ENCODE results near the gene OR2T10. TPM values are rescaled to one million over a fixed set of nuclear protein-coding genes. Genes with fewer than 3 reads are reported as not detected.
A peak's percentile ranks its signal among the peaks of the same experiment; 100 is the strongest.

OR2T10 gene
- total RNA-seq, 2 experiments from 2014 or later, result not detected

DNA sequence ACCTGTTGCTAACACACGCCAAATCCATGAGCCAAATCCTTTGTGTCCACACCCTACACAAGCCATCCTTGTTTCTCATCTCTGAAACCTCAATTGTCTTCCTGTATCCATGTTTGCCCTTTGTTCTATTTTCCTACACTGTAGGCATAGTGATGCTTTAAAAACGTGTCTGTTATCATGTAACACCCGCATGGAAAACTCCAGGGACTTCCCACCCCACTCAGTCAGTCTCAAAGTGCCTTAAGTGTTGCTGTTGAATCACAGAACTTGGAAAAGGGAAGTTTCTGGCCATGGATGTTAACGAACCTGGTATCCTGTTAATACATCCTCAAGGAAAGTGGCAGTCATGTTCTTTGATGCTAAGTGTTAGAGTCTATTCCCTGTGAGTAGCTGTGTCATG lies 27.7 kb upstream of the OR2T10 start:
- Mint-ChIP-seq H3K36me3 (ENCODE audit: low read depth) (no peaks in the 10 kb centered on the region), H3K4me1 (ENCODE audit: low read depth) (no peaks in the 10 kb centered on the region)
- CTCF ChIA-PET, result interaction anchor here (1.1 to 5.5 kb wide), 3 partner anchors 58 to 180 kb away, joined by 4 to 53 read pairs (median 24); no protein-coding TSS in a partner anchor

DNA sequence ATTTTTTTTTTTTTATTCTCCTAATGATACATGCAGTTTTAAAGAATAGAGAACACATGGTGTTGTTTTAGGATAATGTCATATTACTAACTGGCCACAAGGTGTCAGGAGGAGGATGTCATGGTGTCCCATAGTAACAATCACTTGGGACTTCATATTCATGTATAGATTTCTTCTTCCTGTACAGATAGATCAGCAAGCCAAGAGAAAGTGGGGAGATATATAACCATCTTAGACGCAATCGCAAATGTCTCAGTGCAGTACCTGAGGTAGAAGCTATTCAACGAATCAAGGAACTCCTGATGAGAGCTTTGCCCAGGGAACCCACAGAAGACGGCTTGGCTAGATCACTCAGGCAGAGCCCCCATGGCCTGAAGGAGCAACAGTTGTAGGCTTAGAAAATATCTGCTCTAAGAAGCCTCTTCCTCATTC lies 25.1 kb upstream of the OR2T10 start:
- H3K27me3 Mint-ChIP-seq (ENCODE audit: low read depth), result no peaks in the 10 kb centered on the region
- no peak overlapping the region for H3K27ac Mint-ChIP-seq
- intact Hi-C loops (cut with micrococcal nuclease), result loop anchor here (1.0 kb wide), 2 partner anchors 64 to 185 kb away; no protein-coding TSS in a partner anchor
- H3K36me3 Mint-ChIP-seq (ENCODE audit: low read depth), result no peaks in the 10 kb centered on the region
- no peak overlapping the region for H3K4me3 Mint-ChIP-seq
- peak; percentile 19 for DNase-seq
- CTCF ChIA-PET, result interaction anchor here (0.7 to 5.5 kb wide), 11 partner anchors 8 to 1572 kb away, joined by 3 to 53 read pairs (median 4); no protein-coding TSS in a partner anchor
- H3K4me1 Mint-ChIP-seq (ENCODE audit: low read depth), result peaks cover 2% of the 10 kb centered on the region
- no peaks in the 10 kb centered on the region for H3K9me3 Mint-ChIP-seq

More for the DNA sequence above, 27.7 kb upstream of the OR2T10 start:
- DNase-seq, result no peak
- H3K27ac Mint-ChIP-seq, result no peak overlapping the region
- intact Hi-C loops (cut with micrococcal nuclease), result no loop called here
- no peak overlapping the region for H3K4me3 Mint-ChIP-seq
- no peaks in the 10 kb centered on the region for H3K27me3 Mint-ChIP-seq (ENCODE audit: low read depth)
- no peaks in the 10 kb centered on the region for H3K9me3 Mint-ChIP-seq

DNA sequence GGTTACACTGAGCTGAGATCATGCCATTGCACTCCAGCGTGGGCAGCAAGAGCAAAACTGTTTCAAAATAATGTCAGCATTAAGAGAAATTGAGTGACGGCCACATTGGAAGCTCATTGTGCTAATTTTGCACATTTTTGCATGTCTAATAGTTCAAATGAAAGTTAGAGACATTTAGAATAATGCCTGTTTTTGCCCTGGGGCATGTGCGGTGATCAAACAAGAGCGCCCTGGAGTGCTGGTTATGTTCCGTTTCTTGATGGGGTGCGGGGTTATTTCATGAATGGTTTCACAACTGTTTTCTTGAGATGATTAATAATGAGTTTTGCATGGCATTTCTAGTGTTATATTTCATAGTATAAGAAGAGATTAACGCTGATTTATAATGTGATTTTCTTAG lies 24.3 kb upstream of the OR2T10 start:
- Mint-ChIP-seq H3K36me3 (ENCODE audit: low read depth) (no peaks in the 10 kb centered on the region), H3K4me3 (no peak overlapping the region), H3K4me1 (ENCODE audit: low read depth) (peaks cover 2% of the 10 kb centered on the region), H3K9me3 (no peaks in the 10 kb centered on the region), H3K27ac (no peak overlapping the region), H3K27me3 (ENCODE audit: low read depth) (no peaks in the 10 kb centered on the region)
- intact Hi-C loops (cut with micrococcal nuclease), result loop anchor here (1.0 kb wide), 2 partner anchors 65 to 186 kb away; no protein-coding TSS in a partner anchor
- no peak for DNase-seq
- CTCF ChIA-PET, result interaction anchor here (0.6 to 5.5 kb wide), 11 partner anchors 7 to 187 kb away, joined by 3 to 53 read pairs (median 3); no protein-coding TSS in a partner anchor

DNA sequence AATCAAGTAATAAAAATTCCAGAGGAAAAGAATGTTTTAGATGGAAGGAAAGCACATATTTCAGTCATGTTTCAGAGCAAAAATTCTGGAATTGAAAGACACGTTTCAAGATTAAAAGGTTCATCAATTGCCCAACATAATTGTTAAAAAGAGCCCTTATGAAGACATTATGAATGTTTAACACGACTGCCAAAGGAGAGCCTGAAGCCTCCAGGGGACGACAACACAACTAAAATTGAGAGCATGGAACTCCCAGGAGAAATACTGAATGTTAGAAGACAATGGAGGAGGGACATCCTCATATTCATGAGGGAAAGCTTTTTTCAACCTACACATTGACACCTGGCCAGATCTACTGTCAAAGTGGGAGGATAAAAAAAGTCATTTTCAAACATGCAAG lies 21.4 kb upstream of the OR2T10 start:
- Mint-ChIP-seq H3K9me3 (no peaks in the 10 kb centered on the region), H3K27me3 (ENCODE audit: low read depth) (no peaks in the 10 kb centered on the region), H3K4me1 (ENCODE audit: low read depth) (peaks cover 7% of the 10 kb centered on the region), H3K4me3 (no peak overlapping the region), H3K27ac (no peak overlapping the region), H3K36me3 (ENCODE audit: low read depth) (no peaks in the 10 kb centered on the region)
- intact Hi-C loops (cut with micrococcal nuclease), result loop anchor here (2.0 to 5.0 kb wide), 2 partner anchors 376 to 682 kb away; no protein-coding TSS in a partner anchor
- peak; percentile 82 for DNase-seq
- CTCF ChIA-PET, result interaction anchor here (1.0 to 1.9 kb wide), 4 partner anchors 9 to 207 kb away, joined by 3 to 9 read pairs (median 4); no protein-coding TSS in a partner anchor

DNA sequence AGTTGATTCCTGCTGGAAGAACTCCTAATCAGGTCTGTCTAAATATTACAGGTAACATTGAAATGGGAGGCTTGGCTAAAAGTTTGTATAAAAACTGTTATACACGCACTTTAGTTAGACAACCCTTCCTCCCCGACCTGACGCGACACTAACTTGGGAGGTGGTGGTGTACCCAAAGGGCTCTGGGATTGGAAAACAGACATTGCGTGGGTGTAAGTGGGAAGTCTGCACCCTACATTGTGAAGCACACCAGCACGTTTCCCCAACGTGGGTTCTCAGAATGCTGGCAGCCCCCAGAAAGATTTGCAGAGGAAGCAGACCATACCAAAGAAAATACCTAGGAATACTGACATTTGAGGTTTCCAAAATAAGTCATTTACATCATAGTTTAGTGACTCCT lies 20.6 kb upstream of the OR2T10 start:
- Mint-ChIP-seq H3K9me3 (no peaks in the 10 kb centered on the region), H3K36me3 (ENCODE audit: low read depth) (no peaks in the 10 kb centered on the region), H3K27me3 (ENCODE audit: low read depth) (no peaks in the 10 kb centered on the region), H3K4me1 (ENCODE audit: low read depth) (peaks cover 14% of the 10 kb centered on the region), H3K4me3 (no peak overlapping the region), H3K27ac (no peak overlapping the region)
- DNase-seq, result no peak
- intact Hi-C loops (cut with micrococcal nuclease), result loop anchor here (2.0 to 5.0 kb wide), 2 partner anchors 375 to 681 kb away; no protein-coding TSS in a partner anchor
- CTCF ChIA-PET, result interaction anchor here (0.8 to 1.2 kb wide), 2 partner anchors 187 to 189 kb away, joined by 3 read pairs; no protein-coding TSS in a partner anchor

DNA sequence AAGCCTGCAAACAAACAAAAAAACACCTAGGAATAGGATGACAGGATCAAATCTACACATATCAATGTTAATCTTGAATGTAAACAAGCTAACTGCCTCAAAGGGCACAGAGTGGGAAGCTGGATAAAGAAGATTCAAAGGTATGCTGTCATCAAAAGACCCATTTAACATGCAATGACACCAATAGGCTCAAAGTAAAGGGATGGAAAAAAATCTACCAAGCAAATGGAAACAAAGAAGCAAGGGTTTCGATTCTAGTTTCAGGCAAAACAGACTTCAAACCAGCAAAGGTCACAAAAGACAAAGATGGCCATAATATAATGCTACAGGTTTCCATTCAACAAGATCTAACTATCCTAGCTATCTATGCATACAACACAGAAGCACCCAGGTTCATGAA lies 16.2 kb upstream of the OR2T10 start:
- Mint-ChIP-seq H3K9me3 (no peaks in the 10 kb centered on the region), H3K36me3 (ENCODE audit: low read depth) (no peaks in the 10 kb centered on the region), H3K27me3 (ENCODE audit: low read depth) (no peaks in the 10 kb centered on the region), H3K4me3 (no peak overlapping the region), H3K4me1 (ENCODE audit: low read depth) (peaks cover 31% of the 10 kb centered on the region), H3K27ac (peak overlapping the region; percentile 33)
- CTCF ChIA-PET, result interaction anchor here (1.1 to 1.5 kb wide), 2 partner anchors 9 to 210 kb away, joined by 6 read pairs; no protein-coding TSS in a partner anchor
- intact Hi-C loops (cut with micrococcal nuclease), result loop anchor here (2.0 to 5.0 kb wide), 2 partner anchors 133 to 214 kb away; partner anchors contain the start of gene SH3BP5L
- no peak for DNase-seq

DNA sequence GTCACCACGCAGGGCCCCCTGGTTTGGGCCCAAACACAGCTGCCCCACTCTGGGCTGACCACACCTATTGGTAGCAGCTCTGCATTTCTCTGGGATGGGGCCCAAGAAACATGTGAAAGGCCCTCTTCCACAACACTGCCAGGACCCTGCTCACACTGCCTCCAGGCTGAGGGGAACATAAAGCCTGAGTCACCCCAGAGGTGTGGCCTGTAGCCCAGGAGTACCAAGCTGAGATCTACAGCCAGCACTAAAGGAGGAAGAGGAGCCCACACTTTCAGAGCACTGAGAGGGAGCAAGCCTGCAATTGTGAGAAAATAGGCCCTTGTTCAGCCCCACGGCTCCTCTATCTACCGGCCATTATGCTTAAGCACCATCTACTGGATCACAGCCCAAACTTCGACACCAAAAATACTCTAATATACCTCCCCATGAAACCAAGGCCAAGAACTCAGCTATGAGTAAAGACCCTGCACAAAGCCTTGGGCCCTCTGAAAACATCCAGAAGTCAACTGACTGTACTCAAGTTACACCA lies 14.4 kb upstream of the OR2T10 start:
- DNase-seq, result peak; percentile 53
- Mint-ChIP-seq H3K9me3 (no peaks in the 10 kb centered on the region), H3K4me1 (ENCODE audit: low read depth) (peaks cover 29% of the 10 kb centered on the region), H3K36me3 (ENCODE audit: low read depth) (no peaks in the 10 kb centered on the region), H3K4me3 (no peak overlapping the region), H3K27ac (no peak overlapping the region), H3K27me3 (ENCODE audit: low read depth) (no peaks in the 10 kb centered on the region)
- CTCF ChIA-PET, result interaction anchor here (0.6 to 1.3 kb wide), 4 partner anchors 10 to 211 kb away, joined by 3 to 5 read pairs (median 3); no protein-coding TSS in a partner anchor
- intact Hi-C loops (cut with micrococcal nuclease), result loop anchor here (1.0 to 5.0 kb wide), 3 partner anchors 131 to 215 kb away; partner anchors contain the start of gene SH3BP5L

DNA sequence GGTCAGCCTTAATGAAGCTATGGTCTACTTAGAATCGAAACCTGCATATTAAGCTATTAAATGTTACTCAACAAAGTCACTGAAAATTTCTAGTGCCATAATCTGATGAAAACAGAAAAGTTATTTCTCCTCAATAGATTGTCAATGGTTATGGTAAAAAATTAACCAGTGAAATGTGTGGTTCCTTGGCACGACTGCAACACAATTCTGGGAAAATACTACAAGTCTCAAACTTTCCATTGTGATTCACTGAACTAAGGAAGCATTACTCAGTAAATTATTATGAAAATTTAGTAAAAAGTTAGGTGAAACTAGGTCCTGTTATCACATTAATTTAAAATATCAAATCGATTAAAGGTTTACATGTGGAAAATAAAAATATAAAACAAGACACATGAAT lies 12.8 kb upstream of the OR2T10 start:
- peaks cover 29% of the 10 kb centered on the region for H3K4me1 Mint-ChIP-seq (ENCODE audit: low read depth)
- DNase-seq, result no peak
- H3K9me3 Mint-ChIP-seq, result no peaks in the 10 kb centered on the region
- H3K27me3 Mint-ChIP-seq (ENCODE audit: low read depth), result no peaks in the 10 kb centered on the region
- H3K27ac Mint-ChIP-seq, result no peak overlapping the region
- intact Hi-C loops (cut with micrococcal nuclease), result loop anchor here (5.0 kb wide), 1 partner anchor 217 kb away; the partner anchor contains the start of gene SH3BP5L
- no peaks in the 10 kb centered on the region for H3K36me3 Mint-ChIP-seq (ENCODE audit: low read depth)
- H3K4me3 Mint-ChIP-seq, result no peak overlapping the region
- CTCF ChIA-PET, result interaction anchor here (1.2 to 1.5 kb wide), 2 partner anchors 9 to 76 kb away, joined by 3 to 6 read pairs; no protein-coding TSS in a partner anchor

DNA sequence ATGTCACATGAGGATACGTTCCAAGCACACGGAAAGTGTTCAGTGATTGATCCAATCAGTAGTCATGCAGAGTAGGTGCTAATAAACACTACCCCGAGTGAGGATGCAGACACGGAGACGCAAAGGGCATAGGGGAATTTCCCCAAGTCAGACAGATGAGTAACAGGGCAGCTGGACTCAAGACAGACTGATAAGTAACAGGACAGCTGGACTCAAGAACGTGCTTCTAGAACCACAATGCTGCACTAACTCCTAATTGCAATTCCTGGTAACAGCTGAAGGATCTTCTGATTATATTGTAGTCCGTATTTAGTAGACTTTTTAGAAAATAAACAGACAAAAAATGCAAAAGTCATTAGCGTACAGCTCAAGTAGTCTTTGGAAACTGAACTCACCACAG lies 1.9 kb upstream of the OR2T10 start:
- Mint-ChIP-seq H3K4me3 (no peak overlapping the region), H3K27me3 (ENCODE audit: low read depth) (no peaks in the 10 kb centered on the region)

DNA sequence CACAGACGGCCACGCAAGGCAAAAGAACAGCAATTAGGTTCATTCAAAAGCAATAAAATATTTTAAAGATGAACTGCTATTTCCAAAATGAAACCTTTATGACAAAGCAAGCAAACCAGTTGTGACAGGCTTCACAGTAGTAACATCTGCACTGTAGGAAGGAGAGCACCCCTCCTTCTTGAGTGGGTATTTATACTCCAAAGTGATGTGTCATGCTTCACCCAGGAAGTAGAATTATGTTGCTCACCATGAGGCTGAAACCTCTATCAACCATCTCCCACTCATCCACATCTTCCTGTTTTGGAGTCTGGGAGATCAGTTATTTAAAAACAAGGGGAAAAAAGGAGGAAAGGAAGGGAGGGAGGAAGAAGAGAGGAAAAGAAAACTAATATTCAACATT lies 885 bp downstream of the OR2T10 start:
- CTCF ChIA-PET, result no interaction called here
- Mint-ChIP-seq H3K27ac (no peak overlapping the region), H3K4me3 (no peak overlapping the region), H3K4me1 (ENCODE audit: low read depth) (peaks cover 7% of the 10 kb centered on the region), H3K36me3 (ENCODE audit: low read depth) (no peaks in the 10 kb centered on the region), H3K27me3 (ENCODE audit: low read depth) (no peaks in the 10 kb centered on the region), H3K9me3 (no peaks in the 10 kb centered on the region)
- DNase-seq, result no peak
- intact Hi-C loops (cut with micrococcal nuclease), result no loop called here

More for the DNA sequence above, 1.9 kb upstream of the OR2T10 start:
- Mint-ChIP-seq H3K27ac (no peak overlapping the region), H3K36me3 (ENCODE audit: low read depth) (no peaks in the 10 kb centered on the region), H3K9me3 (no peaks in the 10 kb centered on the region), H3K4me1 (ENCODE audit: low read depth) (peaks cover 7% of the 10 kb centered on the region)
- intact Hi-C loops (cut with micrococcal nuclease), result no loop called here
- no peak for DNase-seq
- CTCF ChIA-PET, result no interaction called here

DNA sequence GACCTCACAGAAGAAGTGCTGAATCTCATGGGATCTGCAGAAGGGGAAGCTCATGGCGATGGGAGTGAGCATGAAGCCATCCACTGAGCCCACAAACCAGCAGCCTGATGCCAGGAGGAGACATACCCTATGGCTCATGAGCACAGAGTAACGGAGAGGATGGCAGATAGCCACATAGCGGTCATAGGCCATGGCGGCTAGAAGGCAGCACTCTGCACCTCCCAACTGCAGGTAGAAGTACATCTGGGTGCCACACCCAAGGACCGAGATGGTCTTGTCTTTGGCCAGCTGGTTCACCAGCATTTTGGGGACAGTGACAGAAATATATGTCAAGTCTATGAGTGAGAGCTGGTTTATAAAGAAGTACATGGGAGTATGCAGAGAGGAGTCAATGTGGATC lies 4.3 kb downstream of the OR2T10 start:
- intact Hi-C loops (cut with micrococcal nuclease), result no loop called here
- Mint-ChIP-seq H3K4me1 (ENCODE audit: low read depth) (peaks cover 7% of the 10 kb centered on the region), H3K4me3 (no peak overlapping the region), H3K36me3 (ENCODE audit: low read depth) (no peaks in the 10 kb centered on the region), H3K9me3 (no peaks in the 10 kb centered on the region), H3K27me3 (ENCODE audit: low read depth) (no peaks in the 10 kb centered on the region), H3K27ac (no peak overlapping the region)
- CTCF ChIA-PET, result interaction anchor here (0.6 kb wide), 1 partner anchor 176 kb away, joined by 3 read pairs; no protein-coding TSS in a partner anchor
- DNase-seq, result no peak

DNA sequence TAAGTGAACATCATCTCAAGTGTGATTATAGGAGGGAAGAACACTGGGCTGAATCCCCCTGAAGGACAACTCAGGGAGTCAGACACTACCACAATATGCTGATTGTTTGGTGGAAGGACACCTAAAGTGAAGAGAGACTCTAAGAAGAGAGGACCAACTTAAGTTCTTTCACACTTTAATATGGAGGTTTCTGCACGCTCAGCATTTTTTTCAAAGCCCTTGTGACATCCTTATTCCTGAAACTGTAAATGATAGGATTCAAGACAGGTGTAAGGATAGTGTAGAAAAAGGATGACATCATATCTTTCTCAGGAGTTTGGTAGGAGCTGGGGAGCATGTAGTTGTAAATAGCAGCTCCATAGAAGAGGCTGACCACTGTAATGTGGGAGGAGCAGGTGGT lies 4.8 kb downstream of the OR2T10 start:
- Mint-ChIP-seq H3K36me3 (ENCODE audit: low read depth) (no peaks in the 10 kb centered on the region), H3K27ac (no peak overlapping the region), H3K9me3 (no peaks in the 10 kb centered on the region), H3K4me1 (ENCODE audit: low read depth) (peaks cover 7% of the 10 kb centered on the region), H3K4me3 (no peak overlapping the region), H3K27me3 (ENCODE audit: low read depth) (no peaks in the 10 kb centered on the region)
- intact Hi-C loops (cut with micrococcal nuclease), result no loop called here
- no peak for DNase-seq
- CTCF ChIA-PET, result no interaction called here

Data from activated naive CD4-positive, alpha-beta T cell treated with anti-CD3 and anti-CD28 coated beads for 36 hours (primary cell).